SH-SY5Y (cell line): ENCODE results near the gene FSTL4.

ENCODE experiments used
- GATA2 ChIP-seq: IDR thresholded peaks from 2 replicates; pipeline ENCODE4 v1.6.1; 2011; ENCODE audit warnings: mild to moderate bottlenecking, low read depth, low read length
- GATA3 ChIP-seq: IDR thresholded peaks from 2 replicates; pipeline ENCODE4 v1.6.1; 2011; ENCODE audit warnings: low read depth, mild to moderate bottlenecking, low read length, moderate library complexity

- TF ChIP-seq GATA3: no peak
- TF ChIP-seq GATA2: no peak
These were observed 218.4 kb downstream of the FSTL4 start for GRCh38 chr5:133393776-133394476.
